Natural killer cell (primary cell): Measurements from ENCODE around the gene HMX1. TPM values are rescaled to one million over a fixed set of nuclear protein-coding genes. Genes with fewer than 3 reads are reported as not detected.

Source experiments
- ATAC-seq, 3 donors: fragments of 150-1000 bp in 2 of 3; fragments of 200-7000 bp in 1 of 3; cut with Tn5 transposase; 1 replicate in 1 of 3; 2 replicates in 2 of 3; pipeline ENCODE4 v1.10.0; 2021; ENCODE audit warnings: mild to moderate bottlenecking in 2 of 3, moderate library complexity in 2 of 3
- DNase-seq, 2 donors: peaks; one replicate each; pipeline versions ENCODE4 v3.0.0 to v3.0.0-alpha.2; 2013 to 2021; ENCODE audit warnings: mixed read lengths in 1 of 2
- H3K27ac ChIP-seq: one replicate; pipeline ENCODE4 v1.5.1; 2013; ENCODE audit warnings: mild to moderate bottlenecking, low read length
- H3K27me3 ChIP-seq: one replicate; pipeline ENCODE4 v1.6.1; 2013; ENCODE audit warnings: low read length; ENCODE audit not compliant: control insufficient read depth, insufficient read depth
- H3K36me3 ChIP-seq: one replicate; pipeline ENCODE4 v1.6.1; 2013; ENCODE audit warnings: low read length; ENCODE audit not compliant: control insufficient read depth, insufficient read depth
- H3K4me1 ChIP-seq: one replicate; pipeline ENCODE4 v1.6.1; 2013; ENCODE audit warnings: low read length; ENCODE audit not compliant: control insufficient read depth, insufficient read depth
- H3K4me3 ChIP-seq: one replicate; pipeline ENCODE4 v1.5.1; 2013; ENCODE audit warnings: low read length
- H3K9me3 ChIP-seq: one replicate; pipeline ENCODE4 v1.6.1; 2013; ENCODE audit warnings: low read length; ENCODE audit not compliant: control insufficient read depth, insufficient read depth
- H3K27ac Mint-ChIP-seq, 2 donors: one replicate each; pipeline ENCODE4 v1.8.0; 2022; ENCODE audit warnings: mild to moderate bottlenecking in 2 of 2, mixed read lengths in 2 of 2, moderate library complexity in 1 of 2
- H3K27me3 Mint-ChIP-seq, 2 donors: one replicate each; pipeline ENCODE4 v1.8.0; 2022; ENCODE audit warnings: low read depth in 2 of 2, mixed read lengths in 2 of 2
- H3K36me3 Mint-ChIP-seq: one replicate; pipeline ENCODE4 v1.8.0; 2022; ENCODE audit warnings: mixed read lengths
- H3K4me1 Mint-ChIP-seq, 2 donors: one replicate each; pipeline ENCODE4 v1.8.0; 2022; ENCODE audit warnings: mixed read lengths in 2 of 2
- H3K4me3 Mint-ChIP-seq: one replicate; pipeline ENCODE4 v1.8.0; 2022; ENCODE audit warnings: mild to moderate bottlenecking, moderate library complexity, mixed read lengths
- H3K9me3 Mint-ChIP-seq, 2 donors: one replicate each; pipeline ENCODE4 v1.8.0; 2022; ENCODE audit warnings: mixed read lengths in 2 of 2
- CTCF ChIP-seq: fragments of 200-600 bp; IDR thresholded peaks from one replicate; pipeline ENCODE4 v1.8.0; 2022; ENCODE audit warnings: antibody characterized with exemption
- WGBS: methylation state at CpG from one replicate; pipeline ENCODE4 v1.1.7; 2013; ENCODE audit warnings: missing lambda C conversion rate; ENCODE audit not compliant: insufficient coverage; 5-methylcytosine and 5-hydroxymethylcytosine counted together
- intact Hi-C: fragments of 100-400 bp; cut with micrococcal nuclease; formaldehyde crosslinking; loops from one replicate; pipeline ENCODE4 v1.14.2; 2022
- total RNA-seq, 4 donors: library from RNA; stranded (reverse); fragments of 120-200 nt in 1 of 4; gene quantifications; one replicate each; pipeline versions ENCODE4 v1.2.3 to v1.2.4, GENCODE V29; 2013 to 2022

Gene HMX1
- total RNA-seq, 3 donors from 2014 or later (not counting 1 experiment from before 2014, with no cell fraction given) = not detected

GRCh38 chr4:8895295-8895694 lies 23.7 kb upstream of the HMX1 start:
- Histone ChIP-seq H3K36me3 (no peaks in the 10 kb centered on the region), H3K27ac (no peak overlapping the region), H3K4me3 (no peak overlapping the region), H3K9me3 (no peaks in the 10 kb centered on the region), H3K4me1 (no peaks in the 10 kb centered on the region), H3K27me3 (peaks cover 4% of the 10 kb centered on the region)
- no peak for TF ChIP-seq CTCF
- ATAC-seq (no peak), DNase-seq (no peak)
- 67% methylated on average over 6 of the region's 7 CpGs for WGBS
- Mint-ChIP-seq H3K27me3 (peaks cover 20 to 27% of the 10 kb centered on the region in 2 donors), H3K9me3 (no peaks in the 10 kb centered on the region), H3K27ac (no peak overlapping the region), H3K36me3 (no peaks in the 10 kb centered on the region), H3K4me3 (no peak overlapping the region), H3K4me1 (no peaks in the 10 kb centered on the region)
- intact Hi-C loops = no loop called here

- WGBS = 12% methylated on average over 14 of the region's 14 CpGs
- H3K27me3 ChIP-seq = peaks cover 4% of the 10 kb centered on the region
- intact Hi-C loops = no loop called here
Measured at GRCh38 chr4:8894424-8894816, 22.8 kb upstream of the HMX1 start.

GRCh38 chr4:8893624-8894423 lies 22.2 kb upstream of the HMX1 start:
- Histone ChIP-seq H3K4me3 (no peak overlapping the region), H3K27me3 (peaks cover 7% of the 10 kb centered on the region), H3K4me1 (no peaks in the 10 kb centered on the region), H3K9me3 (no peaks in the 10 kb centered on the region), H3K27ac (no peak overlapping the region), H3K36me3 (no peaks in the 10 kb centered on the region)
- Mint-ChIP-seq H3K36me3 (no peaks in the 10 kb centered on the region), H3K27me3 (peaks cover 26 to 33% of the 10 kb centered on the region in 2 donors), H3K4me1 (no peaks in the 10 kb centered on the region), H3K9me3 (no peaks in the 10 kb centered on the region), H3K4me3 (no peak overlapping the region), H3K27ac (no peak overlapping the region)
- no peak for DNase-seq
- 4% methylated on average over 68 of the region's 68 CpGs for WGBS
- intact Hi-C loops = no loop called here
- TF ChIP-seq CTCF = no peak
- ATAC-seq = no peak

More at GRCh38 chr4:8894424-8894816, 22.8 kb upstream of the HMX1 start:
- DNase-seq (no peak), ATAC-seq (no peak)
- H3K9me3 Mint-ChIP-seq = no peaks in the 10 kb centered on the region
- H3K4me3 Mint-ChIP-seq = no peak overlapping the region
- H3K4me1 Mint-ChIP-seq = no peaks in the 10 kb centered on the region
- H3K27ac Mint-ChIP-seq = no peak overlapping the region
- TF ChIP-seq CTCF = no peak
- no peaks in the 10 kb centered on the region for H3K36me3 Mint-ChIP-seq
- peaks cover 20 to 27% of the 10 kb centered on the region in 2 donors for H3K27me3 Mint-ChIP-seq
- Histone ChIP-seq H3K27ac (no peak overlapping the region), H3K9me3 (no peaks in the 10 kb centered on the region), H3K4me3 (no peak overlapping the region), H3K4me1 (no peaks in the 10 kb centered on the region), H3K36me3 (no peaks in the 10 kb centered on the region)

GRCh38 chr4:8893227-8893623 lies 21.6 kb upstream of the HMX1 start:
- H3K27me3 Mint-ChIP-seq = peaks cover 31 to 35% of the 10 kb centered on the region in 2 donors
- no peak overlapping the region for H3K4me3 ChIP-seq
- DNase-seq (no peak), ATAC-seq (no peak)
- intact Hi-C loops = no loop called here
- no peaks in the 10 kb centered on the region for H3K9me3 ChIP-seq
- H3K36me3 ChIP-seq = no peaks in the 10 kb centered on the region
- no peaks in the 10 kb centered on the region for H3K4me1 Mint-ChIP-seq
- 2% methylated on average over 41 of the region's 41 CpGs for WGBS
- H3K36me3 Mint-ChIP-seq = no peaks in the 10 kb centered on the region
- no peak overlapping the region for H3K27ac ChIP-seq
- no peaks in the 10 kb centered on the region for H3K9me3 Mint-ChIP-seq
- peaks cover 7% of the 10 kb centered on the region for H3K27me3 ChIP-seq
- no peaks in the 10 kb centered on the region for H3K4me1 ChIP-seq
- no peak overlapping the region for H3K27ac Mint-ChIP-seq
- H3K4me3 Mint-ChIP-seq = no peak overlapping the region
- TF ChIP-seq CTCF = no peak
